GM10266 (cell line): ENCODE results near the gene AEN.
A peak's percentile ranks its signal among the peaks of the same experiment; 100 is the strongest.
"Not testable (repeated sequence)": the region's sequence is repeated elsewhere in the genome, so short reads cannot be mapped to it uniquely, and the experiment has no call there.

Source experiments
- DNase-seq: peaks from one replicate; pipeline ENCODE4 v3.0.0; 2012; ENCODE audit errors: extremely low spot score
- CTCF ChIP-seq: IDR thresholded peaks from 2 replicates; pipeline ENCODE4 v1.5.1; 2012; ENCODE audit warnings: mild to moderate bottlenecking, low read depth; ENCODE audit not compliant: control insufficient read depth, insufficient read depth; ENCODE audit errors: missing control alignments

The AEN gene

GRCh38 chr15:88636050-88636449 is 14.9 kb downstream of the AEN start:
- no peak for TF ChIP-seq CTCF
- no peak for DNase-seq

- TF ChIP-seq CTCF = no peak
- DNase-seq = no peak
These were observed 15.5 kb downstream of the AEN start for GRCh38 chr15:88636654-88637053.

- no peak for TF ChIP-seq CTCF
- DNase-seq = no peak
These were observed 16.3 kb downstream of the AEN start for GRCh38 chr15:88637436-88637835.

GRCh38 chr15:88637841-88638625 is 16.9 kb downstream of the AEN start:
- DNase-seq = no peak
- no peak for TF ChIP-seq CTCF

- DNase-seq = peak; percentile 86
- peak; percentile 42 for TF ChIP-seq CTCF
These were observed 17.7 kb downstream of the AEN start, which contains the start of gene ISG20 for GRCh38 chr15:88638626-88639372. TSS of gene ISG20 (plus strand) at chr15:88639016. CDS start at chr15:88639367, 351 bp downstream.

GRCh38 chr15:88641959-88642452 is 20.9 kb downstream of the AEN start:
- no peak for DNase-seq
- no peak for TF ChIP-seq CTCF

GRCh38 chr15:88642514-88642913 is 21.4 kb downstream of the AEN start:
- DNase-seq = not testable (repeated sequence)
